IPS-18a (cell line): Measurements from ENCODE around the gene LARP1.

Experiments
- H3K27ac ChIP-seq: one replicate; pipeline ENCODE4 v1.5.1; 2013; ENCODE audit warnings: low read length
- H3K27me3 ChIP-seq: one replicate; pipeline ENCODE4 v1.6.1; 2013; ENCODE audit warnings: mild to moderate bottlenecking, low read length; ENCODE audit not compliant: control insufficient read depth, insufficient read depth
- H3K36me3 ChIP-seq: one replicate; pipeline ENCODE4 v1.6.1; 2013; ENCODE audit warnings: low read depth, low read length; ENCODE audit not compliant: control insufficient read depth
- H3K4me1 ChIP-seq: one replicate; pipeline ENCODE4 v1.6.1; 2013; ENCODE audit warnings: low read depth, low read length; ENCODE audit not compliant: control insufficient read depth
- H3K4me3 ChIP-seq: one replicate; pipeline ENCODE4 v1.5.1; 2013; ENCODE audit warnings: low read length
- H3K9ac ChIP-seq: one replicate; pipeline ENCODE4 v1.6.1; 2013; ENCODE audit warnings: mild to moderate bottlenecking, low read length, moderate library complexity
- H3K9me3 ChIP-seq: one replicate; pipeline ENCODE4 v1.6.1; 2013; ENCODE audit warnings: low read depth, low read length; ENCODE audit not compliant: control insufficient read depth

Gene LARP1

DNA sequence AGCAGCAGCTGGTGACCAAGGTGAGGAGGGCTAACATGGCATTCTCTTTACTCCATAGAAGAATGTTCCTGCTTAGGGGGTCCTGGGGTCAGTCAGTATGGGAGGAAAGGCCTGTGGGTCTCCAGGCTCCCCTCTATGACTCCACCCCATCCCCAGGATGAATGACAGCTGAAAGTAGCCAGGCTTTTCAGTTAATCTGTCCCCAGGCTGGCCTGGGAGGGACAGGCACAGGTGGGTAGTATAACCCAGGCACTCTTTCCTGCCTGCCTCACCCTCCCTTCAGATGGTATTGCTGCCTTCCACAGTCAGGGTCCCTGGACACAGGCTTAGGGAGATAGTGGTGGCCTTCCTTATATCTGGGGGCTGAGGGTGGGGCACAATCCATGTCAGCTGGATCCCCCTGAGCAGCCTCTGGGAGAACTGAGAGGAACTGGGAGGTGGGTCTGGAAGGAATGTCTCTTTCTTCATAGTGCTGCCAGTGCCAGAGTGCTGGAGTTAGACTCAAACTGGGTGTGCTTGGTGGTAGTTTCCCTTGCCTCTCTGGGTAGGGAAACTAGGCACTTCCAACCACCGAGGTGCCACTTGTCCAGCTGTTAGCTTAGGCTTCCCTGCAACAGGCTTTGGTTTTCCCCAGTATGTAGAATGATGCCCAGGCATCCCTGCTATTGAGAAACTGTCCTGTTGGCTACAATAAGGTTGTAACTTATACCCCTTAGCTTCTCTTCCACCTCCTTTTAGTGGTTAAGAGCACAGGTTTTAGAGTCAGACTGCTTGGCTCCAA, 27.8 kb downstream of the LARP1 start:
- no peaks in the 10 kb centered on the region for H3K9me3 ChIP-seq
- H3K9ac ChIP-seq = no peak overlapping the region
- no peaks in the 10 kb centered on the region for H3K36me3 ChIP-seq
- no peak overlapping the region for H3K4me3 ChIP-seq
- no peak overlapping the region for H3K27ac ChIP-seq
- peaks cover 61% of the 10 kb centered on the region for H3K4me1 ChIP-seq
- H3K27me3 ChIP-seq = no peaks in the 10 kb centered on the region

GRCh38 chr5:154783774-154784460, 28.7 kb downstream of the LARP1 start:
- Histone ChIP-seq H3K27ac (no peak overlapping the region), H3K4me1 (peaks cover 59% of the 10 kb centered on the region), H3K9me3 (no peaks in the 10 kb centered on the region), H3K36me3 (no peaks in the 10 kb centered on the region), H3K27me3 (no peaks in the 10 kb centered on the region), H3K9ac (no peak overlapping the region), H3K4me3 (no peak overlapping the region)

DNA sequence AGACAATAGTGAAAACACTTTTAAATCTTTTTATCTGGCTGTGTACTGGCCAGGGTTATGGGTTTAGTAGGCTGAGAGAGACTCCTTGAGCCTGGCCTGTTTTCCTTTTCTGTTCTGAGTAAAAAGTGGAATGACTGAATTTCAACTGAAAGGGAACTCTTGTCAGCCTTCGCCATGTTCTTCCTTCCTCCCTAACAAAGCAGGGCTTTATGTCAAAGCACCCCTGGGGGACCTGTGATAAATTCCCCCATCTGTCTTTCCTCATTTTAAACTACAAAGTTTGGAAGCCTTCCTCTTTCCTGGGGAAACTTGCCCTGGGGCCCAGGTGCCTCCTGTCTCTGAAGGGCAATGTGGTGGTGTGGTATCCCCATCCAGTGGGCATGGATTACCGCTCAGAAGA, 29.7 kb downstream of the LARP1 start:
- H3K27me3 ChIP-seq = no peaks in the 10 kb centered on the region
- peaks cover 59% of the 10 kb centered on the region for H3K4me1 ChIP-seq
- no peak overlapping the region for H3K4me3 ChIP-seq
- no peak overlapping the region for H3K27ac ChIP-seq
- no peak overlapping the region for H3K9ac ChIP-seq
- H3K9me3 ChIP-seq = no peaks in the 10 kb centered on the region
- no peaks in the 10 kb centered on the region for H3K36me3 ChIP-seq

- H3K4me3 ChIP-seq = no peak overlapping the region
- no peaks in the 10 kb centered on the region for H3K9me3 ChIP-seq
- no peaks in the 10 kb centered on the region for H3K27me3 ChIP-seq
- no peak overlapping the region for H3K27ac ChIP-seq
- H3K36me3 ChIP-seq = peaks cover 12% of the 10 kb centered on the region
- H3K4me1 ChIP-seq = peaks cover 59% of the 10 kb centered on the region
- H3K9ac ChIP-seq = no peak overlapping the region
Observed at GRCh38 chr5:154786414-154786813, 31.2 kb downstream of the LARP1 start.

DNA sequence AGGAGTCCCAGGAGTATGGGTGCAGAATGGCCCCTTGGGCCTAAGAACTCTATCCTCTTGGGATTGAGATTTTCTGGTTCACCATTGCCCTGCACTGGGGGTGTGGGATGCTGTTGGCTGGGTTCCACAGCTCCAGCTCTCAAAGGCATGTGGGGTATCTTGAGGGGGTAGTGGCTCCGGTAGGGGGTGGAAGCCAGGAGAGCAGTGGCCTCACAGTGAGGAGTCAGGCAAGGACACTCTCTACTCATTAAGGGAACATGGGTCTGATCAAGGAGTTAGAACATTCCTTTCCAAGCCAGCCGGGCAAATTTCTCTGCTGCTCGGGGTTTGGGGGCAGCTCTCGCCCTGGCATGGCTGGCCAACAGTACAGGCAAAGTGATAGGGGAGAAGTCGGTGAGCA, 33.0 kb downstream of the LARP1 start:
- Histone ChIP-seq H3K9me3 (no peaks in the 10 kb centered on the region), H3K4me1 (peaks cover 41% of the 10 kb centered on the region), H3K27me3 (no peaks in the 10 kb centered on the region), H3K36me3 (peaks cover 30% of the 10 kb centered on the region), H3K27ac (no peak overlapping the region), H3K4me3 (no peak overlapping the region), H3K9ac (no peak overlapping the region)

GRCh38 chr5:154791535-154791934, 36.4 kb downstream of the LARP1 start:
- Histone ChIP-seq H3K27ac (no peak overlapping the region), H3K4me3 (no peak overlapping the region), H3K27me3 (no peaks in the 10 kb centered on the region), H3K36me3 (peaks cover 59% of the 10 kb centered on the region), H3K4me1 (peaks cover 14% of the 10 kb centered on the region), H3K9me3 (no peaks in the 10 kb centered on the region), H3K9ac (no peak overlapping the region)

- Histone ChIP-seq H3K36me3 (peaks cover 78% of the 10 kb centered on the region), H3K27me3 (no peaks in the 10 kb centered on the region), H3K4me3 (no peak overlapping the region), H3K4me1 (no peaks in the 10 kb centered on the region), H3K27ac (no peak overlapping the region), H3K9ac (no peak overlapping the region), H3K9me3 (no peaks in the 10 kb centered on the region)
Observed at GRCh38 chr5:154793599-154794524, 38.7 kb downstream of the LARP1 start.

- no peaks in the 10 kb centered on the region for H3K4me1 ChIP-seq
- H3K9ac ChIP-seq = no peak overlapping the region
- no peaks in the 10 kb centered on the region for H3K27me3 ChIP-seq
- no peaks in the 10 kb centered on the region for H3K9me3 ChIP-seq
- no peak overlapping the region for H3K4me3 ChIP-seq
- H3K27ac ChIP-seq = no peak overlapping the region
- peaks cover 86% of the 10 kb centered on the region for H3K36me3 ChIP-seq
Observed at GRCh38 chr5:154794525-154795234, 39.5 kb downstream of the LARP1 start.

DNA sequence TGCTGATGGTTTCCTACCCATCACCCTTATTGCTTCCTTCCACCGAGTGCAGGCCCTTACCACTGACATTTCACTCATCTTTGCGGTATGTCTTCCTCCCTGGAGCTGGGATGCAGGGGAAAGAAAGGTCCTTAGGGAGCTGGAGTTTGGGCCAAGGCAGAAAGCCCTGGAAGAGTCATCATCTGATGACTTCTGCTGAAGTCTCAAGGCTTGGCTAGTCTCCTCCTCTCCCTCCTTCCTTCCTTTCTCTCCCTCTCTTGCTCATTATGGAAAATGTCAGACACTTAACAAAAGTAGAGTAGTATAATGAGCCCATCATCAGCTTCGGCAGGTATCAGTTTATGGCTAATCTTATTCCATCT, 40.0 kb downstream of the LARP1 start:
- Histone ChIP-seq H3K4me1 (no peaks in the 10 kb centered on the region), H3K9me3 (no peaks in the 10 kb centered on the region), H3K36me3 (peaks cover 91% of the 10 kb centered on the region), H3K27me3 (no peaks in the 10 kb centered on the region), H3K27ac (no peak overlapping the region), H3K9ac (no peak overlapping the region), H3K4me3 (no peak overlapping the region)

DNA sequence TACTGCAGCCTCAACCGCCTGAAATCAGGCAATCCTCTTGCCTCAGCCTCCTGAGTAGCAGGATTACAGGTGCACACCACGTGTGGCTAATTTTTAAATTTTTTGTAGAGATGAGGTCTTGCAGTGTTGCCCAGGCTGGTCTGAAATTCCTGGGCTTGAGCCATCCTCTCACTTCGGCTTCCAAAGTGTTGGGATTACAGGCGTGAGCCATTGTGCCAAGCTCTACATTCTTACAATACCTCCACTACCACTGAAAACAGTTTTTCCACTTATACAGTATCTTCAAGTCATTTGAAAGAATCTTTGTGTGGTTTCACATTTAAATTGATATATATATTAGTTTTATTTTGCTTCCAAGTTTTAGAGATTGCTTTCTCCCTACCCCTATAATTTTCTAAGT, 42.6 kb downstream of the LARP1 start:
- H3K27ac ChIP-seq = no peak overlapping the region
- H3K36me3 ChIP-seq = peaks cover 92% of the 10 kb centered on the region
- H3K9ac ChIP-seq = no peak overlapping the region
- H3K27me3 ChIP-seq = no peaks in the 10 kb centered on the region
- H3K4me1 ChIP-seq = no peaks in the 10 kb centered on the region
- H3K9me3 ChIP-seq = no peaks in the 10 kb centered on the region
- no peak overlapping the region for H3K4me3 ChIP-seq

GRCh38 chr5:154800582-154800981, 45.4 kb downstream of the LARP1 start:
- H3K4me1 ChIP-seq = no peaks in the 10 kb centered on the region
- H3K27me3 ChIP-seq = no peaks in the 10 kb centered on the region
- H3K4me3 ChIP-seq = no peak overlapping the region
- H3K27ac ChIP-seq = no peak overlapping the region
- no peaks in the 10 kb centered on the region for H3K9me3 ChIP-seq
- peaks cover 92% of the 10 kb centered on the region for H3K36me3 ChIP-seq
- no peak overlapping the region for H3K9ac ChIP-seq
